Smooth muscle cell (in vitro differentiated cells): ENCODE results near the gene AGTRAP. TPM values are rescaled to one million over a fixed set of nuclear protein-coding genes. Genes with fewer than 3 reads are reported as not detected.

Experiments used
- polyA plus RNA-seq: library from polyadenylated mRNA; unstranded; fragments of >200 nt; fragmentation: Nextera tagmentation; extraction: Ambion mirVana; gene quantifications from 2 replicates; pipeline ENCODE4 v1.2.1, GENCODE V29; 2016
- total RNA-seq: library from RNA; depleted of rRNA; stranded (reverse); fragments of >200 nt; gene quantifications from 2 replicates; pipeline ENCODE4 v1.2.3, GENCODE V29; 2014

Gene AGTRAP
- total and polyA plus RNA-seq, 2 experiments from 2014 or later, result 30.9 to 76.8 TPM

Other genes with a start within 250 kb of the AGTRAP start
- gene FBXO2, start 81.7 kb upstream of the AGTRAP start, total RNA-seq, result 4.6 and 15.6 TPM in 2 replicates
- 15.5 and 34.8 TPM in 2 replicates for gene FBXO2, start 81.7 kb upstream of the AGTRAP start, polyA plus RNA-seq
- 9.0 and 10.4 TPM in 2 replicates for gene FBXO44, start 81.3 kb upstream of the AGTRAP start, total RNA-seq
- 16.2 and 20.8 TPM in 2 replicates for gene FBXO44, start 81.3 kb upstream of the AGTRAP start, polyA plus RNA-seq
- 4.3 and 7.4 TPM in 2 replicates for gene FBXO6, start 71.9 kb upstream of the AGTRAP start, total RNA-seq
- gene FBXO6, start 71.9 kb upstream of the AGTRAP start, polyA plus RNA-seq, result 12.8 and 13.2 TPM in 2 replicates
- gene MAD2L2, start 55.0 kb upstream of the AGTRAP start, total RNA-seq, result 34.0 and 46.0 TPM in 2 replicates
- 81.2 and 87.4 TPM in 2 replicates for gene MAD2L2, start 55.0 kb upstream of the AGTRAP start, polyA plus RNA-seq
- gene DRAXIN, start 44.4 kb upstream of the AGTRAP start, total RNA-seq, result 0.09 TPM in 1 of 2 replicates, not detected in the other
- 0.15 and 0.27 TPM in 2 replicates for gene DRAXIN, start 44.4 kb upstream of the AGTRAP start, polyA plus RNA-seq
- not detected in 2 replicates for gene C1orf167, start 26.1 kb downstream of the AGTRAP start, total RNA-seq
- 0.70 TPM in 1 of 2 replicates, not detected in the other for gene C1orf167, start 26.1 kb downstream of the AGTRAP start, polyA plus RNA-seq
- 12.1 and 15.2 TPM in 2 replicates for gene MTHFR, start 69.8 kb downstream of the AGTRAP start, total RNA-seq
- gene MTHFR, start 69.8 kb downstream of the AGTRAP start, polyA plus RNA-seq, result 6.1 and 8.3 TPM in 2 replicates
- gene CLCN6, start 70.1 kb downstream of the AGTRAP start, total RNA-seq, result 8.4 and 13.6 TPM in 2 replicates
- gene CLCN6, start 70.1 kb downstream of the AGTRAP start, polyA plus RNA-seq, result 9.9 and 14.8 TPM in 2 replicates
- not detected in 2 replicates for gene NPPA, start 111.6 kb downstream of the AGTRAP start, total RNA-seq
- gene NPPA, start 111.6 kb downstream of the AGTRAP start, polyA plus RNA-seq, result 0.48 and 1.4 TPM in 2 replicates
- 6.7 and 9.5 TPM in 2 replicates for gene NPPB, start 122.8 kb downstream of the AGTRAP start, total RNA-seq
- 9.6 and 12.2 TPM in 2 replicates for gene NPPB, start 122.8 kb downstream of the AGTRAP start, polyA plus RNA-seq
- gene KIAA2013, start 190.3 kb downstream of the AGTRAP start, total RNA-seq, result 41.0 and 41.3 TPM in 2 replicates
- 70.9 and 71.6 TPM in 2 replicates for gene KIAA2013, start 190.3 kb downstream of the AGTRAP start, polyA plus RNA-seq
- gene PLOD1, start 198.6 kb downstream of the AGTRAP start, total RNA-seq, result 292 and 362 TPM in 2 replicates
- gene PLOD1, start 198.6 kb downstream of the AGTRAP start, polyA plus RNA-seq, result 425 and 559 TPM in 2 replicates
- 30.0 and 34.2 TPM in 2 replicates for gene MFN2, start 244.3 kb downstream of the AGTRAP start, total RNA-seq
- gene MFN2, start 244.3 kb downstream of the AGTRAP start, polyA plus RNA-seq, result 39.7 and 42.8 TPM in 2 replicates